ENCODE data around the gene SLC25A10. TPM values are rescaled to one million over a fixed set of nuclear protein-coding genes. Genes with fewer than 3 reads are reported as not detected.

The SLC25A10 gene
- total RNA-seq, 4 donors from 2014 or later: 23.3 to 49.3 (median 37.1) TPM

- H3K27ac ChIP-seq: peak overlapping the region in 3 of 4 donors; percentile 90 to 91 (median 91)
- peaks cover 0 to 10% (median 0%) of the 10 kb centered on the region in 4 donors for H3K27me3 ChIP-seq
- no peak for TF ChIP-seq CTCF (IDR thresholded peaks at IDR 0.05)
- TF ChIP-seq POLR2A (IDR thresholded peaks at IDR 0.05): no peak
- H3K9me3 ChIP-seq: no peaks in the 10 kb centered on the region
- peaks cover 0 to 56% (median 0%) of the 10 kb centered on the region in 3 donors for H3K36me3 ChIP-seq
- no peak for DNase-seq
- intact Hi-C loops (cut with DNase I): no loop called here
- peaks cover 21 to 59% (median 24%) of the 10 kb centered on the region in 3 donors for H3K4me1 ChIP-seq
- WGBS, 2 donors: 75 to 97% methylated on average over 6 to 10 of the region's 33 CpGs
- no peak overlapping the region for H3K4me3 ChIP-seq
These were observed 8.4 kb downstream of the SLC25A10 start for GRCh38 chr17:81720267-81721071.

GRCh38 chr17:81722184-81723120 lies 10.4 kb downstream of the SLC25A10 start:
- Histone ChIP-seq H3K4me1 (peaks cover 21 to 63% (median 24%) of the 10 kb centered on the region in 3 donors), H3K27ac (peak overlapping the region; percentile 74 to 91 (median 90)), H3K27me3 (peaks cover 0 to 10% (median 0%) of the 10 kb centered on the region in 4 donors), H3K36me3 (peaks cover 0 to 36% (median 0%) of the 10 kb centered on the region in 3 donors), H3K4me3 (no peak overlapping the region), H3K9me3 (no peaks in the 10 kb centered on the region)
- 14 to 35% methylated on average over 8 to 9 of the region's 10 CpGs for WGBS, 2 donors
- no peak for DNase-seq
- intact Hi-C loops (cut with DNase I): no loop called here
- TF ChIP-seq CTCF (IDR thresholded peaks at IDR 0.05) (peak in 2 of 6 experiments; percentile 21 to 31), POLR2A (IDR thresholded peaks at IDR 0.05) (no peak)

GRCh38 chr17:81723651-81724209 lies 11.6 kb downstream of the SLC25A10 start:
- intact Hi-C loops (cut with DNase I): no loop called here
- no peaks in the 10 kb centered on the region for H3K9me3 ChIP-seq
- H3K36me3 ChIP-seq: peaks cover 0 to 23% (median 0%) of the 10 kb centered on the region in 3 donors
- 19 to 29% methylated on average over 11 to 12 of the region's 12 CpGs for WGBS, 2 donors
- peaks cover 0 to 12% (median 0%) of the 10 kb centered on the region in 4 donors for H3K27me3 ChIP-seq
- no peak for DNase-seq
- H3K4me1 ChIP-seq: peaks cover 21 to 73% (median 24%) of the 10 kb centered on the region in 3 donors
- TF ChIP-seq CTCF (IDR thresholded peaks at IDR 0.05): no peak
- peak in 2 of 4 donors; percentile 39 to 52 for TF ChIP-seq POLR2A (IDR thresholded peaks at IDR 0.05)
- H3K27ac ChIP-seq: peak overlapping the region; percentile 72 to 91 (median 90)
- H3K4me3 ChIP-seq: peak overlapping the region in 1 of 4 donors; percentile 5

- peak overlapping the region; percentile 65 to 91 (median 82) for H3K27ac ChIP-seq
- 71 to 79% methylated on average over 8 to 9 of the region's 9 CpGs for WGBS, 2 donors
- TF ChIP-seq CTCF (IDR thresholded peaks at IDR 0.05) (no peak), POLR2A (IDR thresholded peaks at IDR 0.05) (no peak)
- no peaks in the 10 kb centered on the region for H3K9me3 ChIP-seq
- DNase-seq: no peak
- peaks cover 21 to 77% (median 24%) of the 10 kb centered on the region in 3 donors for H3K4me1 ChIP-seq
- H3K27me3 ChIP-seq: peaks cover 0 to 24% (median 0%) of the 10 kb centered on the region in 4 donors
- H3K4me3 ChIP-seq: no peak overlapping the region
- intact Hi-C loops (cut with DNase I): no loop called here
- H3K36me3 ChIP-seq: peaks cover 0 to 6% (median 0%) of the 10 kb centered on the region in 3 donors
These were observed 13.4 kb downstream of the SLC25A10 start for GRCh38 chr17:81725439-81725838.
